Endodermal cell (in vitro differentiated cells): ENCODE data around the gene MMS19. TPM values are rescaled to one million over a fixed set of nuclear protein-coding genes. Genes with fewer than 3 reads are reported as not detected.

Experiments
- DNase-seq: peaks from one replicate; pipeline ENCODE4 v3.0.0-alpha.2; 2017
- H3K27ac ChIP-seq: 2 replicates; pipeline ENCODE4 v1.5.1; 2013; ENCODE audit warnings: mild to moderate bottlenecking, low read depth, low read length, moderate library complexity
- H3K27me3 ChIP-seq: 2 replicates; pipeline ENCODE4 v1.6.1; 2013; ENCODE audit warnings: mild to moderate bottlenecking, low read length, moderate library complexity; ENCODE audit not compliant: insufficient read depth, control insufficient read depth, poor library complexity, severe bottlenecking
- H3K36me3 ChIP-seq: 2 replicates; pipeline ENCODE4 v1.7.0; 2013; ENCODE audit warnings: mild to moderate bottlenecking, low read length, moderate library complexity; ENCODE audit not compliant: control insufficient read depth, insufficient read depth
- H3K4me1 ChIP-seq: one replicate; pipeline ENCODE4 v1.7.0; 2013; ENCODE audit warnings: low read length; ENCODE audit not compliant: control insufficient read depth, insufficient read depth
- H3K4me3 ChIP-seq: 2 replicates; pipeline ENCODE4 v1.5.1; 2013; ENCODE audit warnings: mild to moderate bottlenecking, low read length, moderate library complexity
- H3K9ac ChIP-seq: 2 replicates; pipeline ENCODE4 v1.6.1; 2013; ENCODE audit warnings: mild to moderate bottlenecking, low read length, moderate library complexity; ENCODE audit not compliant: poor library complexity, severe bottlenecking; ENCODE audit errors: extremely low read depth
- H3K9me3 ChIP-seq: 2 replicates; pipeline ENCODE4 v1.6.1; 2013; ENCODE audit warnings: mild to moderate bottlenecking, low read length, moderate library complexity; ENCODE audit not compliant: control insufficient read depth
- H3K27ac Mint-ChIP-seq: 2 replicates; pipeline ENCODE4 v1.8.0; 2020; ENCODE audit warnings: mixed read lengths
- H3K27me3 Mint-ChIP-seq: 2 replicates; pipeline ENCODE4 v1.8.0; 2021; ENCODE audit warnings: mild to moderate bottlenecking, mixed read lengths; ENCODE audit not compliant: insufficient read depth
- H3K36me3 Mint-ChIP-seq: 2 replicates; pipeline ENCODE4 v1.8.0; 2020; ENCODE audit warnings: low read depth, mixed read lengths
- H3K4me1 Mint-ChIP-seq: 2 replicates; pipeline ENCODE4 v1.8.0; 2020; ENCODE audit warnings: mixed read lengths
- H3K4me3 Mint-ChIP-seq: 2 replicates; pipeline ENCODE4 v1.8.0; 2020; ENCODE audit warnings: mild to moderate bottlenecking, moderate library complexity, mixed read lengths
- H3K9me3 Mint-ChIP-seq: 2 replicates; pipeline ENCODE4 v1.8.0; 2020; ENCODE audit warnings: mild to moderate bottlenecking, mixed read lengths
- CTCF ChIP-seq: fragments of 200-600 bp; sonication (generic); conservative IDR thresholded peaks from 2 replicates; pipeline ENCODE4 v1.5.0; 2021; ENCODE audit warnings: antibody characterized with exemption, mild to moderate bottlenecking
- WGBS, 2 experiments: methylation state at CpG; one replicate each; pipeline versions ENCODE4 v1.1.5 to v1.1.7; 2013; ENCODE audit warnings: missing lambda C conversion rate in 2 of 2, mixed read lengths in 1 of 2; ENCODE audit not compliant: insufficient coverage in 1 of 2, insufficient read length in 1 of 2; 5-methylcytosine and 5-hydroxymethylcytosine counted together
- total RNA-seq, 2 donors: library from RNA; stranded (reverse); fragmentation: NEBNext Ultra II Directional in 1 of 2; extraction: Animal tissue kit (Norgen Biotek cat#: 25700) in 1 of 2; gene quantifications; 2 replicates in 1 of 2; 3 replicates in 1 of 2; pipeline ENCODE4 v1.2.1, GENCODE V29; 2021

Gene MMS19
- total RNA-seq, 2 donors from 2014 or later, result 84.2 to 98.8 TPM

GRCh38 chr10:97456034-97456685 lies 42.1 kb downstream of the MMS19 start:
- Histone ChIP-seq H3K4me3 (no peak overlapping the region), H3K27ac (no peak overlapping the region), H3K4me1 (no peaks in the 10 kb centered on the region), H3K9ac (no peak overlapping the region), H3K36me3 (peaks cover 88% of the 10 kb centered on the region), H3K27me3 (no peaks in the 10 kb centered on the region), H3K9me3 (no peaks in the 10 kb centered on the region)
- WGBS, 2 experiments, result 73 to 75% methylated on average over 4 to 5 of the region's 5 CpGs
- no peak for TF ChIP-seq CTCF
- H3K9me3 Mint-ChIP-seq, result no peaks in the 10 kb centered on the region
- peaks cover 80% of the 10 kb centered on the region for H3K36me3 Mint-ChIP-seq
- H3K4me3 Mint-ChIP-seq, result no peak overlapping the region
- no peaks in the 10 kb centered on the region for H3K27me3 Mint-ChIP-seq
- DNase-seq, result no peak
- H3K27ac Mint-ChIP-seq, result no peak overlapping the region
- H3K4me1 Mint-ChIP-seq, result no peaks in the 10 kb centered on the region

GRCh38 chr10:97454330-97455036 lies 43.7 kb downstream of the MMS19 start:
- H3K27ac ChIP-seq, result no peak overlapping the region
- H3K27me3 ChIP-seq, result no peaks in the 10 kb centered on the region
- no peak for DNase-seq
- WGBS, 2 experiments, result 90 to 100% methylated on average over 2 to 3 of the region's 3 CpGs
- no peaks in the 10 kb centered on the region for H3K9me3 ChIP-seq
- no peak overlapping the region for H3K9ac ChIP-seq
- Mint-ChIP-seq H3K36me3 (peaks cover 64% of the 10 kb centered on the region), H3K4me3 (no peak overlapping the region), H3K27me3 (no peaks in the 10 kb centered on the region), H3K4me1 (no peaks in the 10 kb centered on the region), H3K27ac (no peak overlapping the region), H3K9me3 (no peaks in the 10 kb centered on the region)
- H3K36me3 ChIP-seq, result peaks cover 82% of the 10 kb centered on the region
- no peak for TF ChIP-seq CTCF
- H3K4me1 ChIP-seq, result no peaks in the 10 kb centered on the region
- H3K4me3 ChIP-seq, result no peak overlapping the region

GRCh38 chr10:97452352-97452751 lies 45.9 kb downstream of the MMS19 start:
- peaks cover 64% of the 10 kb centered on the region for H3K36me3 ChIP-seq

More at GRCh38 chr10:97452352-97452751, 45.9 kb downstream of the MMS19 start:
- Histone ChIP-seq H3K4me1 (no peaks in the 10 kb centered on the region), H3K4me3 (no peak overlapping the region), H3K9me3 (no peaks in the 10 kb centered on the region), H3K27ac (no peak overlapping the region), H3K9ac (no peak overlapping the region), H3K27me3 (no peaks in the 10 kb centered on the region)
- Mint-ChIP-seq H3K36me3 (peaks cover 46% of the 10 kb centered on the region), H3K27ac (no peak overlapping the region), H3K27me3 (no peaks in the 10 kb centered on the region), H3K9me3 (no peaks in the 10 kb centered on the region), H3K4me1 (peaks cover 5% of the 10 kb centered on the region), H3K4me3 (no peak overlapping the region)
- DNase-seq, result no peak
- 92% methylated on average over 2 to 6 of the region's 6 CpGs for WGBS, 2 experiments
- TF ChIP-seq CTCF, result no peak
